Keratinocyte (primary cell): Measurements from ENCODE around the gene ATRX.

Source experiments
- CTCF ChIP-seq, 3 experiments: IDR thresholded peaks in 1 of 3; conservative IDR thresholded peaks in 1 of 3; optimal IDR thresholded peaks in 1 of 3; 2 replicates in 2 of 3; 3 replicates in 1 of 3; pipeline versions ENCODE3 to v1.5.1; 2011; ENCODE audit warnings: low read length in 3 of 3, mild to moderate bottlenecking in 3 of 3, moderate library complexity in 2 of 3, control low read depth in 1 of 3, inconsistent platforms in 1 of 3; ENCODE audit not compliant: insufficient read depth in 2 of 3; ENCODE audit errors: extremely low read depth in 1 of 3
- EZH2 ChIP-seq: IDR thresholded peaks from one replicate; pipeline ENCODE4 v1.6.1; 2012; ENCODE audit warnings: inconsistent platforms, mild to moderate bottlenecking, low read length, moderate library complexity

DNA sequence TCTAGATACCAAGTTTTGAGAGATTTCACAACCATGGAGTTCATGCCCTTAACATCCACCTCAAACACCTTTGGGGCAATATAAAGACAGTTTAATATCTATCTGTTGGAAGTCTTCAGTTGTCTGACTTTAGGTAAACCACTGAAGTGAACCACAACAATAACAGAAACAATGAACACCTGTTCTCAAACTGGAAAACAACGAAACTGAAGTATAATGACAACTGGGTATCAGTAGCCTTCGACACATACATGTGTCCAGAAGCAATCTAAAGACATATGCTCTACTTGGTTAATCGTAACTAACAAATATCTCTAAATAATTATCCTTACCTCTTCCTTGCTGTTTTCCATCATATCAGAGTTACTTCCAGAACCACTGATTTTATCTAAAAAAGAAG, 87.8 kb downstream of the ATRX start:
- TF ChIP-seq CTCF (optimal IDR thresholded peaks at IDR 0.05 in 1 of 3, IDR thresholded peaks at IDR 0.05 in 1 of 3, conservative IDR thresholded peaks at IDR 0.05 in 1 of 3; ENCODE audit: extremely low read depth in 1 of 3, insufficient read depth in 2 of 3, low read length in 3 of 3) (no peak), EZH2 (no peak)
